Measurements from ENCODE around the gene SLC35F5.
A peak's percentile ranks its signal among the peaks of the same experiment; 100 is the strongest.
"Not testable (repeated sequence)": the region's sequence is repeated elsewhere in the genome, so short reads cannot be mapped to it uniquely, and the experiment has no call there.

Gene SLC35F5

GRCh38 chr2:113755835-113756354 lies 547 bp downstream of the SLC35F5 start:
- peak; percentile 45 for DNase-seq

- DNase-seq, result no peak
These were observed 1.2 kb downstream of the SLC35F5 start for GRCh38 chr2:113755035-113755834.

GRCh38 chr2:113754160-113754559 lies 2.3 kb downstream of the SLC35F5 start:
- no peak for DNase-seq

GRCh38 chr2:113750385-113750784 lies 6.1 kb downstream of the SLC35F5 start:
- no peak for DNase-seq

- no peak for DNase-seq
These were observed 15.4 kb downstream of the SLC35F5 start for GRCh38 chr2:113741091-113741490.

- DNase-seq, result no peak
These were observed 16.6 kb downstream of the SLC35F5 start for GRCh38 chr2:113739849-113740248.

GRCh38 chr2:113734185-113734584 lies 22.3 kb downstream of the SLC35F5 start:
- no peak for DNase-seq

GRCh38 chr2:113724010-113724409 lies 32.4 kb downstream of the SLC35F5 start:
- no peak for DNase-seq

- DNase-seq, result no peak
These were observed 33.0 kb downstream of the SLC35F5 start for GRCh38 chr2:113723411-113723810.

GRCh38 chr2:113720167-113720566 lies 36.3 kb downstream of the SLC35F5 start:
- no peak for DNase-seq

GRCh38 chr2:113716291-113716690 lies 40.2 kb downstream of the SLC35F5 start:
- DNase-seq, result no peak

GRCh38 chr2:113712941-113713340 lies 43.5 kb downstream of the SLC35F5 start:
- no peak for DNase-seq

- no peak for DNase-seq
These were observed 44.6 kb downstream of the SLC35F5 start for GRCh38 chr2:113711851-113712250.

GRCh38 chr2:113709022-113709421 lies 47.4 kb downstream of the SLC35F5 start:
- no peak for DNase-seq

GRCh38 chr2:113707106-113707505 lies 49.3 kb downstream of the SLC35F5 start:
- no peak for DNase-seq

- DNase-seq, result no peak
These were observed 50.4 kb downstream of the SLC35F5 start for GRCh38 chr2:113705982-113706523.

- DNase-seq, result not testable (repeated sequence)
These were observed 52.0 kb downstream of the SLC35F5 start for GRCh38 chr2:113704300-113704993.

GRCh38 chr2:113703386-113704299 lies 52.8 kb downstream of the SLC35F5 start:
- no peak for DNase-seq

- peak; percentile 59 for DNase-seq
These were observed 56.1 kb downstream of the SLC35F5 start for GRCh38 chr2:113700186-113700841.

- DNase-seq, result no peak
These were observed 57.5 kb downstream of the SLC35F5 start for GRCh38 chr2:113698892-113699447.

- not testable (repeated sequence) for DNase-seq
These were observed 58.2 kb downstream of the SLC35F5 start for GRCh38 chr2:113698251-113698650.

- DNase-seq, result no peak
These were observed 58.9 kb downstream of the SLC35F5 start for GRCh38 chr2:113697516-113697915.

All from stimulated activated CD4-positive, alpha-beta T cell treated with anti-CD3 and anti-CD28 coated beads, Interleukin-4, amount 100 ng/mL, for 24 hours (primary cell).